Measurements from ENCODE around the gene NCKAP1.

- TF ChIP-seq POLR2AphosphoS5 (IDR thresholded peaks at IDR 0.05; ENCODE audit: low read depth) (no peak), CTCF (IDR thresholded peaks at IDR 0.05; ENCODE audit: insufficient read depth, low read length) (no peak), SPI1 (IDR thresholded peaks at IDR 0.05; ENCODE audit: borderline replicate concordance, low read depth) (no peak), GABPA (IDR thresholded peaks at IDR 0.05; ENCODE audit: low read depth) (no peak)
- TF ChIP-seq, protein P1, sequence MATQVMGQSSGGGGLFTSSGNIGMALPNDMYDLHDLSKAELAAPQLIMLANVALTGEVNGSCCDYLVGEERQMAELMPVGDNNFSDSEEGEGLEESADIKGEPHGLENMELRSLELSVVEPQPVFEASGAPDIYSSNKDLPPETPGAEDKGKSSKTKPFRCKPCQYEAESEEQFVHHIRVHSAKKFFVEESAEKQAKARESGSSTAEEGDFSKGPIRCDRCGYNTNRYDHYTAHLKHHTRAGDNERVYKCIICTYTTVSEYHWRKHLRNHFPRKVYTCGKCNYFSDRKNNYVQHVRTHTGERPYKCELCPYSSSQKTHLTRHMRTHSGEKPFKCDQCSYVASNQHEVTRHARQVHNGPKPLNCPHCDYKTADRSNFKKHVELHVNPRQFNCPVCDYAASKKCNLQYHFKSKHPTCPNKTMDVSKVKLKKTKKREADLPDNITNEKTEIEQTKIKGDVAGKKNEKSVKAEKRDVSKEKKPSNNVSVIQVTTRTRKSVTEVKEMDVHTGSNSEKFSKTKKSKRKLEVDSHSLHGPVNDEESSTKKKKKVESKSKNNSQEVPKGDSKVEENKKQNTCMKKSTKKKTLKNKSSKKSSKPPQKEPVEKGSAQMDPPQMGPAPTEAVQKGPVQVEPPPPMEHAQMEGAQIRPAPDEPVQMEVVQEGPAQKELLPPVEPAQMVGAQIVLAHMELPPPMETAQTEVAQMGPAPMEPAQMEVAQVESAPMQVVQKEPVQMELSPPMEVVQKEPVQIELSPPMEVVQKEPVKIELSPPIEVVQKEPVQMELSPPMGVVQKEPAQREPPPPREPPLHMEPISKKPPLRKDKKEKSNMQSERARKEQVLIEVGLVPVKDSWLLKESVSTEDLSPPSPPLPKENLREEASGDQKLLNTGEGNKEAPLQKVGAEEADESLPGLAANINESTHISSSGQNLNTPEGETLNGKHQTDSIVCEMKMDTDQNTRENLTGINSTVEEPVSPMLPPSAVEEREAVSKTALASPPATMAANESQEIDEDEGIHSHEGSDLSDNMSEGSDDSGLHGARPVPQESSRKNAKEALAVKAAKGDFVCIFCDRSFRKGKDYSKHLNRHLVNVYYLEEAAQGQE (IDR thresholded peaks at IDR 0.05; ENCODE audit: insufficient replicate concordance, low read depth): no peak
These were observed 30.3 kb upstream of the NCKAP1 start for GRCh38 chr2:183068561-183068960.
